CD4-positive, alpha-beta T cell treated with Interleukin-6 for 4 hours (primary cell): ENCODE data around the gene AHCYL1.

ENCODE experiments used
- DNase-seq: peaks from one replicate; pipeline ENCODE4 v3.0.0-alpha.2; 2020; ENCODE audit warnings: mixed read lengths

Gene AHCYL1

DNA sequence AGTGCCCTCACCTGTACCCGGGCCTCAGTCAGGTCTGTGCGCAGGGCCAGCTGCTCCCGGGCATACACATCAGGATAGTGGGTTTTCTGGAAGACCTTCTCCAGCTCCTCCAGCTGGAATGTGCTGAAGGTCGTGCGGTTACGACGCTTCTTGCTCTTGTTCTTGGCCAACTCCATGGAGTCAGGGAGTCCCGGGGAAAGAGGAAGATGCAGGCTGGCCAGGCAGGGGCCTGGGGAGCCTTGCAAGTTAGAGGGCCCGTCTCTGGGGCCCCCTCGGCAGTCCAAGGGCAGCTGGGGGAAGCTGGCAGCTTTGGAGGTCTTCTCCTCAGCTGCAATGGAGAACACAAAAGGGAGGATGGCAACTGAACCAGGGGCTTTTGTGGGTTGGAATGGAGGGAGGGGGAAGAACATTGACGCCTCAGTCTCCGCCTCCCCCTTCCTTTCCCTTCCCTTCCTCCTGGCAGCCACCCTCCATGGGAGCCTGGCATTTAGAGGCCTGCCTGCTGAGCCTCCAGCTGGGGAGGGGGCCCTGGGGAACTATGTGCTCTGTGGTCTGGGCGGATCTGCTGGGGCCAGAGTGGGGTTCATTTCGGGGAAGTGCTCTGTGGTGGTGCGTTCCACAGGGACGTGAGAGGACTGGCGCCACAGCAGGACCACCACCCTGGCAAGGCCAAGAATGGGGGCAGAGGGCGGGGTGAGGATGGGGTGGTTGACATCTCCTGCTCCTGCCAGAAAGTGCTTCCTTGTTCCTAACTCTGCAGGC, 80.2 kb downstream of the AHCYL1 start:
- DNase-seq: no peak

GRCh38 chr1:110065841-110066240, 81.3 kb downstream of the AHCYL1 start:
- no peak for DNase-seq

DNA sequence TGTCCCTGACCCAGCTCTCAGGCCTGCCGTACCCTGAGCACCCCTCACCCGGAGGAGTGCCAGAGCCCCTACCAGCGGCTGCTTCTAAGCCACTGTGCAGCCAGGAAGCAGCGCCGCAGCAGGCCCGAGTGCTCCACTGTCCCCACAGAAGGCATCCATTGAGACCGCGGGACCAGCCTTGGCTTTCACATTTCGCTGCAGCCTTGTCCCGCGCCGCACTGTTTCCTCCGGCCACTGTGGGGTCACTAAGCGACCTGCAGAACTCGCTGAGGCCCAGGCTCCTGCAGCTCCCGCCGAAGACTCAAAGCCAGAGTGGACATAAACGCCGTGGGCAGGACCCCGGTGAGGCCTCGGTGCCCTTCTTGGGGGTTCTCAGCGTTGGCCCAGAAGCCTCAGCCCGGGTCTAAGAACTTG, 82.9 kb downstream of the AHCYL1 start:
- DNase-seq: no peak

DNA sequence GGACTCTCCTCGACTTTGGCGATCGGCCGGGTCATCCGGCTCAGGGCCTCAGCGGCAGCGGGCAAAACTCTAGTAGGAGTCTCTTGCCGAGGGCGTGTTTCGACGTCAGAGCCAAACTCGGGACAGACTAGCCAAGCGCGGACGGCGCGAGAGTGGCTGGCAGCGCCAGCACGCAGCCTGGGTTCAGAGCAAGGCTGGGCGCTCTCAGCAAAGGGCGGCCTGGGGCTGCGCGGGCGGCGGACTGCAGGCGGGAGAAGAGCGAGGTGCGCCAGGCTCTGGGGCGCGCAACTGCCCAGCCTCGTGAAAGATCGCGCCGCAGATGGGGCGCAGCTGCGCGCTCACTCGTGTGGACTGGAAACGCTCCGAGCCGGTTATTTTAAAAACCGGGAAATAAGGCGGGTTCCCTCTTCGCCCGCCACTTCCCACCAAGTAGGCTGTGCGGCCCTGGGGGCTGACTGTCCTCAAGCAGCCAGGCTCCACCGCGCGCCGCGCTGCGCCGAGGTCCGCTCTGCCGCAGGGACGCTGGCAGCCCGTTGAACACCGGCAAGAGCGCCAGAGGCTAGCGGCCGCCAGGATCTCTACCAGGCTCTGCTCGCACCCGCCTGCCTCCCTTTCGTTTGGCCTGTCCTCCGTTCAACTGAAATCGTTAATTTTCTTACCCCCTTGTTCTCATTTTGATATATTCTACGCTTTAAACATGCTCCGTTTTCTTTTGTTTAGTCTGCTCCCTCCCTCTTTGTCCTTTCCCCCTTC, 83.5 kb downstream of the AHCYL1 start:
- DNase-seq: no peak

GRCh38 chr1:110068646-110069403, 84.3 kb downstream of the AHCYL1 start:
- peak; percentile 26 for DNase-seq

DNA sequence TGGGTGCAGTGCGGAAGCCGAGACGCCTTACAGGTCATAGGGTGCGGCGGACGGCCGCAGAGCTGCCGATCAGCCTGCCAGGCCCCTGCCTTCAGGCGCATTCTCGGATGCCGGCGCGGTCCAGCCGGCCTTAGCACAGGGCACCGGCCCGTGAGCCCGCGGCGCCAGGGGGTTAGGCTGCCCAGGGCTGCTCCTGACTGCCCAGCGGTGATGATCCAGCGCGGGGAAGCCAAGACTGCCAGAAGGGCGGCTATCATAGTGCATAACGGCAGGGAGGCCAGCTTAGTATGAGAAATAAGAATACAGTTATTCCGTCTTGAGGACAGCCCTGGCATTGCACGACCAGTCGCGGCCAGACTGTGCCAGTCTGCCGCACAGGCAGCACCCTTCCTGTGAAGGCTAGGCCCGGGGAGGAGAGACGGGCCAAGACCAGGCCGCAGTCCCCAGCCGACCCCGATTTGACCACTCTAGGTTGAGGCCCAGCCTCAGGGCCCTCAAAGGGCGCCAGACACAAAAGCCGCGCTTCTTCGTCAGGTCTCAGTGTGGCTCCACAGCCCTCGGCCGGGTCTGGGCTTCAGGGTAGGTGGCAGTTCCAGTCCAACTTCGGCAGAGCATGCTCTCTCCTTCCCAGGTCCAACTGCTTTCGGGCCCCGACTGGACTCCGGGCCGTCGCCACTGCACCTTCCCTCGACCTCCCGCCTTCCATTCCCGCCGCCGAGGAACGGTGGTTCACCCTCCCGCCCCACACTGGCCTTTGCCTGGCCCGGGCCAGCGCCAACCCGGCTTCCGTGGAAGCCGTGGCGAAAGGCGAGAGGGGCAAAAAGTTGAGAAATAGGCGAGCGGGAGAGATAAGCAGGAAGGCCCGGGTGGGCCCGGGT, 85.1 kb downstream of the AHCYL1 start:
- DNase-seq: no peak

- DNase-seq: no peak
Measured at GRCh38 chr1:110070282-110070669, 85.7 kb downstream of the AHCYL1 start.

DNA sequence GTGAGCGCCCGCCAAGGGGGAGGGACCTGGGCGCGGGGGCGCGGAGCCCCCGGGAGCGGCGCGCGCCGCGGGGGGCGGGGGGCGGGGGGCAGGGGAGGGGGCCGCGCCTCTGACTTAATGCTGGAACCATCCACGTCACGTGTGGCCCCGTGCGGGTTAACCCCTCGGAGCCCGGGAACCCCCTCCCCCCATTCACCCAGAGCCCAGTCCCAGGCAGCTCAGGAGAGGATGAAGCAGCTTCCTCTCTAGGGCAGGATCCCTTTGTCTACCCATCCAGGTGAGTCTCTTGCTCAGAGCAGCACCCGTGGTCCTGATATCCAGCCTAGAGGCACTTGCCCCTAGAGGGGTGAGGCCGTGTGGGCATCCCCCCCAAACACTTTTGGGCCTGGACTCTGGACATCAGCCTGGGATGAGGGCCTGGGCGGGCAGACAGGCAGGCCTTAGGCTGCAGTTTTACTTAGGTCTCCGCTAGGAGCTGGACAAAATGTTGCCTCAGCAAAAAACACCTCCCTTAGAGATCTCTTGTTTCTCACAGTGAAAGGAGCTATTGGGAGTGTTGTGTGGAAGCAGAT, 86.2 kb downstream of the AHCYL1 start, which contains the start of gene ALX3:
Gene ALX3, minus strand, starts transcription at position 2 of the 572 bp plus-strand sequence. CDS start 60 bp downstream, outside the sequence.
- DNase-seq: no peak
